ENCODE data around the gene CERS6. TPM values are rescaled to one million over a fixed set of nuclear protein-coding genes. Genes with fewer than 3 reads are reported as not detected.
A peak's percentile ranks its signal among the peaks of the same experiment; 100 is the strongest.

CERS6 gene
- total and polyA plus RNA-seq, 4 donors, result 4.3 to 25.8 (median 13.6) TPM

DNA sequence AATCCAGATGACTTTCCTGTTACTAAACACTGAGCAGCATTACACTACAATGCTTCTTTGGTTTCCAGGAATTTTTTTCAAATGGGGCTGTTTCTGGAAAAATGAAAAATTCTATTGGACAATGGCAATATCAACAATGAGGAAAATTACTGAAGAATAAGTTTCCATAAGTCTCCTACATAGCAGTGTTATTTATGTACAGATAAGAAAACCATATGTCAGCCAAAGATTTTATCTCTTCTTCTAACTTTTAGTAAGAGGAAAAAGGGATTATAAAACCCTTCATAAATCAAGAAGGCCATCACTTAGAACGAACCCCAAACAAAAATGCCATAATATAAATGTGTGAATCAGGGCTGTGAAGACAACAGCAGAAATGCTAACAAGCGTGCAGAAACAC is 314.7 kb downstream of the CERS6 start:
- Histone ChIP-seq H3K27me3 (ENCODE audit: control insufficient read depth in 3 of 3, insufficient read depth in 3 of 3, low read length in 2 of 3) (no peaks in the 10 kb centered on the region), H3K9ac (ENCODE audit: insufficient read depth in 1 of 2, low read length in 2 of 2) (no peak overlapping the region), H3K9me3 (ENCODE audit: control insufficient read depth in 4 of 4, insufficient read depth in 3 of 4, low read length in 3 of 4) (no peaks in the 10 kb centered on the region), H3K4me1 (ENCODE audit: control insufficient read depth in 5 of 5, insufficient read depth in 5 of 5, low read length in 5 of 5) (peaks cover 0 to 9% (median 1%) of the 10 kb centered on the region in 5 donors), H3K27ac (ENCODE audit: low read depth in 1 of 2, low read length in 1 of 2) (no peak overlapping the region), H3K4me3 (no peak overlapping the region), H3K36me3 (ENCODE audit: control insufficient read depth in 4 of 4, insufficient read depth in 4 of 4, low read length in 4 of 4) (peaks cover 2 to 5% (median 3%) of the 10 kb centered on the region in 4 donors)
- TF ChIP-seq, protein P1, sequence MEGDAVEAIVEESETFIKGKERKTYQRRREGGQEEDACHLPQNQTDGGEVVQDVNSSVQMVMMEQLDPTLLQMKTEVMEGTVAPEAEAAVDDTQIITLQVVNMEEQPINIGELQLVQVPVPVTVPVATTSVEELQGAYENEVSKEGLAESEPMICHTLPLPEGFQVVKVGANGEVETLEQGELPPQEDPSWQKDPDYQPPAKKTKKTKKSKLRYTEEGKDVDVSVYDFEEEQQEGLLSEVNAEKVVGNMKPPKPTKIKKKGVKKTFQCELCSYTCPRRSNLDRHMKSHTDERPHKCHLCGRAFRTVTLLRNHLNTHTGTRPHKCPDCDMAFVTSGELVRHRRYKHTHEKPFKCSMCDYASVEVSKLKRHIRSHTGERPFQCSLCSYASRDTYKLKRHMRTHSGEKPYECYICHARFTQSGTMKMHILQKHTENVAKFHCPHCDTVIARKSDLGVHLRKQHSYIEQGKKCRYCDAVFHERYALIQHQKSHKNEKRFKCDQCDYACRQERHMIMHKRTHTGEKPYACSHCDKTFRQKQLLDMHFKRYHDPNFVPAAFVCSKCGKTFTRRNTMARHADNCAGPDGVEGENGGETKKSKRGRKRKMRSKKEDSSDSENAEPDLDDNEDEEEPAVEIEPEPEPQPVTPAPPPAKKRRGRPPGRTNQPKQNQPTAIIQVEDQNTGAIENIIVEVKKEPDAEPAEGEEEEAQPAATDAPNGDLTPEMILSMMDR (IDR thresholded peaks at IDR 0.05; ENCODE audit: control extremely low read depth, extremely low read depth), result no peak
- whole genome bisulfite sequencing, 2 donors, result 80 to 82% methylated on average over 2 of the region's 2 CpGs
- ATAC-seq (ENCODE audit: insufficient read depth, low FRiP score), result no peak
- DNase-seq, result peak in 2 of 3 donors; percentile 11 to 31

DNA sequence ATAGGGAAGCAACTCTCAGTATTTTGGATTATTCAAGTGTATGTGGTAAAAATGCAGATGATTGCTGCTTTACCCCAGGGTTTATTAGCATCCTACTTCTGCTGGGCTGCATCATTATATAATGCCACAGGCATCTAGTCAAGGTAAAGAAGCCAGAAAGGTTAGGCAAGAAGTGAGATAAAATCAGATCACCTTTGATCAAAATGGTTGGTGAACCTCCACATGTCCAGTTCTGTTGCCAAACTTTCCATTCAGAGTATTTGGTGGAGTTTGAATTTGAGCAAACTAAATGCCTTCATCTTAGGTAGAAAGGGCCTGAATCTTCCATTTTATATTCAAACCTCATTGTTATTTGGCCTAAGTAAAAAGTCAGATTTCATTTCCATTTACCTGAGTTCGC is 316.6 kb downstream of the CERS6 start:
- Histone ChIP-seq H3K27ac (ENCODE audit: low read depth in 1 of 2, low read length in 1 of 2) (no peak overlapping the region), H3K36me3 (ENCODE audit: control insufficient read depth in 4 of 4, insufficient read depth in 4 of 4, low read length in 4 of 4) (peaks cover 0 to 5% (median 2%) of the 10 kb centered on the region in 4 donors), H3K4me1 (ENCODE audit: control insufficient read depth in 5 of 5, insufficient read depth in 5 of 5, low read length in 5 of 5) (peaks cover 0 to 9% (median 1%) of the 10 kb centered on the region in 5 donors), H3K9ac (ENCODE audit: insufficient read depth in 1 of 2, low read length in 2 of 2) (no peak overlapping the region), H3K27me3 (ENCODE audit: control insufficient read depth in 3 of 3, insufficient read depth in 3 of 3, low read length in 2 of 3) (no peaks in the 10 kb centered on the region), H3K4me3 (no peak overlapping the region), H3K9me3 (ENCODE audit: control insufficient read depth in 4 of 4, insufficient read depth in 3 of 4, low read length in 3 of 4) (peaks cover 0 to 2% (median 0%) of the 10 kb centered on the region in 4 donors)
- DNase-seq (no peak), ATAC-seq (ENCODE audit: insufficient read depth, low FRiP score) (no peak)
- TF ChIP-seq, protein P1 (IDR thresholded peaks at IDR 0.05; ENCODE audit: control extremely low read depth, extremely low read depth), result no peak
- WGBS, 2 donors, result 91 to 97% methylated on average over 1 of the region's 1 CpG

DNA sequence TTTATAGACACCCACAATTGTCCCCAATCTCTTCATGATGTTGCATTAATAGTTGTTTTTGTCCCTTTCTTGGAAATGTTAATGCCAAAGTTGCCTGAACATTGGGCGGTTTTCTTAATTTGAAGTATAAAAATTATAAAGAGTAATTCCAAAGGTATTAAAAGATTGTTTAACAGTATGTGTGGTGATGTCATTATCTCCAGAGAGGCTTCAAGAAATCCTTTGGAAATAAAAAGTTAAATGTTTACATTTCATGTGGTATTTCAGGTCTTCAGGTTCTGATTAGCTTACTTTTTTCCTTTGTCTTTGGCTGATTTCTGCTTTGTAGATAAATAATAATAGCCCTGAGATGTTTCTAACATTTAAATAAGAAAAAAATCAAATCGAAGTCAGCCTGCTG is 317.1 kb downstream of the CERS6 start:
- Histone ChIP-seq H3K27me3 (ENCODE audit: control insufficient read depth in 3 of 3, insufficient read depth in 3 of 3, low read length in 2 of 3) (no peaks in the 10 kb centered on the region), H3K9me3 (ENCODE audit: control insufficient read depth in 4 of 4, insufficient read depth in 3 of 4, low read length in 3 of 4) (peaks cover 0 to 2% (median 0%) of the 10 kb centered on the region in 4 donors), H3K4me3 (no peak overlapping the region), H3K27ac (ENCODE audit: low read depth in 1 of 2, low read length in 1 of 2) (no peak overlapping the region), H3K4me1 (ENCODE audit: control insufficient read depth in 5 of 5, insufficient read depth in 5 of 5, low read length in 5 of 5) (peaks cover 0 to 9% (median 1%) of the 10 kb centered on the region in 5 donors), H3K9ac (ENCODE audit: insufficient read depth in 1 of 2, low read length in 2 of 2) (no peak overlapping the region), H3K36me3 (ENCODE audit: control insufficient read depth in 4 of 4, insufficient read depth in 4 of 4, low read length in 4 of 4) (peaks cover 0 to 5% (median 2%) of the 10 kb centered on the region in 4 donors)
- DNase-seq (no peak), ATAC-seq (ENCODE audit: insufficient read depth, low FRiP score) (no peak)
- 85 to 100% methylated on average over 2 of the region's 2 CpGs for WGBS, 2 donors
- TF ChIP-seq, protein P1 (IDR thresholded peaks at IDR 0.05; ENCODE audit: control extremely low read depth, extremely low read depth), result no peak

Data from lung (tissue), 12 donors.